Neural progenitor cell (in vitro differentiated cells): ENCODE measurements around the gene ARHGAP22. TPM values are rescaled to one million over a fixed set of nuclear protein-coding genes. Genes with fewer than 3 reads are reported as not detected.

ENCODE experiments used
- DNase-seq: peaks from one replicate; pipeline ENCODE4 v3.0.0-alpha.2; 2016; ENCODE audit warnings: low spot score
- H2AFZ ChIP-seq: fragments of 200-600 bp; sonication (generic); replicated peaks from 2 replicates; pipeline ENCODE4 v1.6.1; 2016; ENCODE audit warnings: antibody characterized with exemption
- H3F3A ChIP-seq: fragments of 200-600 bp; sonication (generic); 2 replicates; pipeline ENCODE4 v1.6.1; 2016; ENCODE audit warnings: antibody characterized with exemption, low read depth
- H3K27ac ChIP-seq: fragments of 200-600 bp; sonication (generic); 2 replicates; pipeline ENCODE4 v1.5.1; 2016; ENCODE audit warnings: mild to moderate bottlenecking
- H3K27me3 ChIP-seq: fragments of 200-600 bp; sonication (generic); 2 replicates; pipeline ENCODE4 v1.6.1; 2016; ENCODE audit warnings: mild to moderate bottlenecking, moderate library complexity
- H3K36me3 ChIP-seq: fragments of 200-600 bp; sonication (generic); 2 replicates; pipeline ENCODE4 v1.5.1; 2016
- H3K4me1 ChIP-seq: fragments of 200-600 bp; sonication (generic); 2 replicates; pipeline ENCODE4 v1.6.1; 2016; ENCODE audit warnings: mixed run types
- H3K4me2 ChIP-seq: fragments of 200-600 bp; sonication (generic); 2 replicates; pipeline ENCODE4 v1.6.1; 2016
- H3K4me3 ChIP-seq: fragments of 200-600 bp; sonication (generic); 2 replicates; pipeline ENCODE4 v1.5.1; 2016
- H3K79me2 ChIP-seq: fragments of 200-600 bp; sonication (generic); 2 replicates; pipeline ENCODE4 v1.6.1; 2016; ENCODE audit warnings: low read depth
- H3K9ac ChIP-seq: fragments of 200-600 bp; sonication (generic); 2 replicates; pipeline ENCODE4 v1.6.1; 2016
- H3K9me3 ChIP-seq: fragments of 200-600 bp; sonication (generic); 2 replicates; pipeline ENCODE4 v1.5.1; 2016; ENCODE audit warnings: low read depth
- H4K20me1 ChIP-seq: fragments of 200-600 bp; sonication (generic); 2 replicates; pipeline ENCODE4 v1.6.1; 2016; ENCODE audit warnings: low read depth
- H3K27ac Mint-ChIP-seq: 3 replicates; pipeline ENCODE4 v1.8.0; 2021; ENCODE audit warnings: mixed read lengths
- H3K27me3 Mint-ChIP-seq: 2 replicates; pipeline ENCODE4 v1.8.0; 2022; ENCODE audit warnings: low read depth, mild to moderate bottlenecking, inconsistent platforms, moderate library complexity, mixed read lengths; ENCODE audit not compliant: insufficient read depth
- H3K36me3 Mint-ChIP-seq: 3 replicates; pipeline ENCODE4 v1.8.0; 2021; ENCODE audit warnings: mixed read lengths
- H3K4me1 Mint-ChIP-seq: 3 replicates; pipeline ENCODE4 v1.8.0; 2021; ENCODE audit warnings: mixed read lengths
- H3K4me3 Mint-ChIP-seq: 3 replicates; pipeline ENCODE4 v1.8.0; 2021; ENCODE audit warnings: mild to moderate bottlenecking, moderate library complexity, mixed read lengths
- H3K9me3 Mint-ChIP-seq: 3 replicates; pipeline ENCODE4 v1.8.0; 2020; ENCODE audit warnings: mixed read lengths
- CTCF ChIP-seq: fragments of 200-600 bp; sonication (generic); IDR thresholded peaks from 2 replicates; pipeline ENCODE4 v1.5.1; 2017; ENCODE audit warnings: antibody characterized with exemption, mild to moderate bottlenecking
- EZH2 ChIP-seq: fragments of 200-600 bp; sonication (generic); IDR thresholded peaks from 2 replicates; pipeline ENCODE4 v1.6.1; 2017; ENCODE audit warnings: antibody characterized with exemption, mild to moderate bottlenecking, moderate library complexity
- EZH2phosphoT487 ChIP-seq: fragments of 200-600 bp; sonication (generic); IDR thresholded peaks from 2 replicates; pipeline ENCODE4 v1.6.1; 2017; ENCODE audit warnings: antibody characterized with exemption
- total RNA-seq: library from RNA; depleted of rRNA; stranded (reverse); fragments of >200 nt; gene quantifications from 2 replicates; pipeline ENCODE4 v1.2.3, GENCODE V29; 2015; ENCODE audit warnings: low replicate concordance

ARHGAP22 gene
- total RNA-seq, 1 donor from 2014 or later = 1.7 TPM

- Histone ChIP-seq H2AFZ (no peak overlapping the region), H3K27me3 (peaks cover 17% of the 10 kb centered on the region), H3F3A (no peaks in the 10 kb centered on the region), H3K4me1 (peaks cover 11% of the 10 kb centered on the region), H3K4me2 (no peak overlapping the region), H3K9me3 (no peaks in the 10 kb centered on the region), H3K79me2 (no peaks in the 10 kb centered on the region), H3K27ac (no peak overlapping the region), H3K4me3 (no peak overlapping the region), H3K36me3 (no peaks in the 10 kb centered on the region), H4K20me1 (no peaks in the 10 kb centered on the region), H3K9ac (no peak overlapping the region)
- peak; percentile 50 for DNase-seq
- Mint-ChIP-seq H3K4me1 (peaks cover 10% of the 10 kb centered on the region), H3K9me3 (no peaks in the 10 kb centered on the region), H3K27ac (no peak overlapping the region), H3K4me3 (no peak overlapping the region), H3K27me3 (peaks cover 7% of the 10 kb centered on the region), H3K36me3 (no peaks in the 10 kb centered on the region)
- no peak for TF ChIP-seq EZH2phosphoT487
- no peak for TF ChIP-seq CTCF
- no peak for TF ChIP-seq EZH2
These were observed 141.4 kb downstream of the ARHGAP22 start for GRCh38 chr10:48463318-48464003.

- H3K4me1 ChIP-seq = peaks cover 9% of the 10 kb centered on the region
- no peak for TF ChIP-seq CTCF
- TF ChIP-seq EZH2 = no peak
- no peak for TF ChIP-seq EZH2phosphoT487
- no peak for DNase-seq
- Mint-ChIP-seq H3K27me3 (peaks cover 7% of the 10 kb centered on the region), H3K4me1 (peaks cover 8% of the 10 kb centered on the region), H3K4me3 (no peak overlapping the region), H3K36me3 (no peaks in the 10 kb centered on the region), H3K27ac (no peak overlapping the region), H3K9me3 (no peaks in the 10 kb centered on the region)
- H3K36me3 ChIP-seq = no peaks in the 10 kb centered on the region
- no peak overlapping the region for H3K27ac ChIP-seq
- no peak overlapping the region for H3K4me3 ChIP-seq
- H3K4me2 ChIP-seq = no peak overlapping the region
- H3K9ac ChIP-seq = no peak overlapping the region
- H3F3A ChIP-seq = no peaks in the 10 kb centered on the region
- H4K20me1 ChIP-seq = no peaks in the 10 kb centered on the region
- peaks cover 17% of the 10 kb centered on the region for H3K27me3 ChIP-seq
- H3K9me3 ChIP-seq = no peaks in the 10 kb centered on the region
- H3K79me2 ChIP-seq = no peaks in the 10 kb centered on the region
- no peak overlapping the region for H2AFZ ChIP-seq
These were observed 142.3 kb downstream of the ARHGAP22 start for GRCh38 chr10:48462482-48463020.

- DNase-seq = no peak
- Histone ChIP-seq H3K79me2 (no peaks in the 10 kb centered on the region), H4K20me1 (no peaks in the 10 kb centered on the region), H3K36me3 (no peaks in the 10 kb centered on the region), H3F3A (no peaks in the 10 kb centered on the region), H3K9me3 (no peaks in the 10 kb centered on the region), H3K4me2 (no peak overlapping the region), H3K4me1 (peaks cover 9% of the 10 kb centered on the region), H3K4me3 (no peak overlapping the region), H3K27ac (no peak overlapping the region), H3K9ac (no peak overlapping the region), H2AFZ (no peak overlapping the region), H3K27me3 (peaks cover 13% of the 10 kb centered on the region)
- H3K4me3 Mint-ChIP-seq = no peak overlapping the region
- H3K27ac Mint-ChIP-seq = no peak overlapping the region
- TF ChIP-seq EZH2 (no peak), EZH2phosphoT487 (no peak), CTCF (no peak)
- H3K4me1 Mint-ChIP-seq = peaks cover 8% of the 10 kb centered on the region
- no peaks in the 10 kb centered on the region for H3K36me3 Mint-ChIP-seq
- peaks cover 5% of the 10 kb centered on the region for H3K27me3 Mint-ChIP-seq
- H3K9me3 Mint-ChIP-seq = no peaks in the 10 kb centered on the region
These were observed 143.0 kb downstream of the ARHGAP22 start for GRCh38 chr10:48461623-48462481.
